Measurements from ENCODE around the gene OR5B17.
"Not testable (repeated sequence)": the region's sequence is repeated elsewhere in the genome, so short reads cannot be mapped to it uniquely, and the experiment has no call there.

The OR5B17 gene

DNA sequence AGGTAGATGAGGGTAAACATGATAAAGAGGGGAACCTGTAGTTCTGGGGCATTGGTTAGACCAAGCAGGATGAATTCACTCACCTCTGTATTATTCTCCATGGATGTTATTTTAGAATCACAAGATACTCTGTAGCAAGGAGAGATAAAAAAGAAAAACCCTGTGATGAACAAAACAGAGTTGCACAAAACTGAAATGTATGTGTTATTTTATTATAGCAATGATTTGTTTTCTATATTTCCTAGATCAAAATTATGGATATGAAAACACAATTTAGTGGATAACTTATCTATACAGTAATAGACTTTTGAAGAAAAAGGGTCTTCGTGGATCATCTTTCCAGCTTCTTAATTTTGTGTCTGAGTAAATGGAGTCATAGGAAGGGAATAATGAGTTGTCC, at the start of gene OR5B17:
OR5B17 (minus strand) TSS at position 101 of the 400 bp plus-strand sequence; CDS start at position 101, 0 bp downstream.
- DNase-seq = no peak

- no peak for DNase-seq
Measured at GRCh38 chr11:58406774-58407173, 47.9 kb upstream of the OR5B17 start, which contains the start of gene OR5B3. TSS of gene OR5B3 (minus strand) at chr11:58406874. CDS start at chr11:58403409, 3,465 bp downstream.

DNA sequence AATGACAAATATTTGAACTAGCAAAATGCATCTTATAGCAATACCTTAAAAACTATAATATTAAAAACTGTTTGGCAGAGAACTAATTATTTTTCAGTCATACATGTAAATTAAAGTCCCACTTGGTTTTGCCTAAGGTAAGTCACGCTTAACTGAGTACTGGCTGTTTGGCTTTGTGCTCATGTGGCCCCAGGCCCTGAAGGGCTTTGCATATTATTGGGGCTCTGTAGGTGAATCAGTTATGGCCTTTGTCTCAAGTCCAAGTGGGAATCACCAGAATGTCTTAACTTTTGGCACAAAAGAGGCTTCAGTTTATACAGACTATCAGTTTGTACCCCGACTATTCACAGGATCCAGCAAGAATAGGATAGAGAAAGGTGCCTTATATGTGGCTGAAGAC, 40.8 kb upstream of the OR5B17 start:
- not testable (repeated sequence) for DNase-seq

- DNase-seq = no peak
Measured at GRCh38 chr11:58395581-58395980, 36.7 kb upstream of the OR5B17 start.

DNA sequence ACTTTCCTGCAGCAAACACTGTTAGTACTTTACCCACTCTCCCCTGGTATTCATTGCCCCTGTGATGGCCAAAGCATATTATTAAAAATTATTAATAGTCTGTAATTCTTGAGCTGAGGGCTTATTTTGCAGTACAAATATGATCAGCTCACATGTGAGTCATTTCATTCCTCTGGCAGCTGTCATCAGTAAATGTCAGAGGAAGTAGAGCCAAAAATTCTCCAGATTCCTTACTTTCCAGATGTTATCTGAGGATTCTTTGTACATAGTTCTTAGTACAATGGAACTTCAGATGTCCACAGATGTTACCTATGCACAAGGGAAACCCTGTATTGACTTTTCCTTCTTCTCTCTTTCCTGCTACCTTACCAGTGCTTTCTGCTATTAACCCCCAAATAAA, 35.3 kb upstream of the OR5B17 start:
- DNase-seq = no peak

- DNase-seq = no peak
Measured at GRCh38 chr11:58392746-58393145, 33.9 kb upstream of the OR5B17 start.

- no peak for DNase-seq
Measured at GRCh38 chr11:58391879-58392278, 33.0 kb upstream of the OR5B17 start.

DNA sequence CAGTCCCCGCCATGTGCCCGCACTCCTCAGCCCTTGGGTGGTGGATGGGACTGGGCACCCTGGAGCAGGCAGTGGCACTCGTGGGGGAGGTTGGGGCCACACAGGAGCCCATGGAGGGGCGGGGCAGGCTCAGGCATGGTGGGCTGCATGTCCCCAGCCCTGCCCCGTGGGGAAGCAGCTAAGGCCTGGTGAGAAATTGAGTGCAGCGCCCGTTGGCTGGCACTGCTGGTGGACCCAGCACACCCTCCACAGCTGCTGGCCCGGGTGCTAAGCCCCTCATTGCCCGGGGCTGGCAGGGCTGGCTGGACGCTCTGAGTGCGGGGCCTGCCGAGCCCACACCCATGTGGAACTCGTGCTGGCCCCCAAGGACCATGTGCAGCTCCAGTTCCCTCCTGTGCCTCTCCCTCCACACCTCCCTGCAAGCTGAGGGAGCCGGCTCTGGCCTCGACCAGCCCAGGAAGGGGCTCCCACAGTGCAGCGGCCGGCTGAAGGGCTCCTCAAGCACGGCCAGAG, 31.7 kb upstream of the OR5B17 start:
- DNase-seq = no peak

DNA sequence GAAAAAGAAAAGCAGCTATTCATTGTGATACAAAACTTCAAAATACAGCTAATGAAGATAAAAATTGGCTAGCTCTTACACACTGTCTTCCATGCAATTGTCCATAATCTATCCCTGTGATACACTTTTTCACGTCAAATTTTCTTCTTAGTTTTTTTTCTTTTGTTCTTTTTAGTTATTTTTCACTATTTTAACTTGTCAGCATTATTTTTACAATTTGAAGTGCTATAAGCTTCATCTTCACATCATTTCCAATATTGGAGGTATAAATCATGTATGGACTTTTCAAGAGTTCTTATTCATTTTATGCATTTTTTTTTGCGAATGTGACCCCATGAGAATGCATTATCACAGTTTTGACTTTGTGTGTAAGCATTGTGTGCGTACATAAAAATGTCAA, 4.1 kb downstream of the OR5B17 start:
- DNase-seq = no peak

- DNase-seq = no peak
Measured at GRCh38 chr11:58345204-58345603, 13.7 kb downstream of the OR5B17 start.

GRCh38 chr11:58334708-58335107, 24.2 kb downstream of the OR5B17 start:
- no peak for DNase-seq

- no peak for DNase-seq
Measured at GRCh38 chr11:58330861-58331260, 28.0 kb downstream of the OR5B17 start.

DNA sequence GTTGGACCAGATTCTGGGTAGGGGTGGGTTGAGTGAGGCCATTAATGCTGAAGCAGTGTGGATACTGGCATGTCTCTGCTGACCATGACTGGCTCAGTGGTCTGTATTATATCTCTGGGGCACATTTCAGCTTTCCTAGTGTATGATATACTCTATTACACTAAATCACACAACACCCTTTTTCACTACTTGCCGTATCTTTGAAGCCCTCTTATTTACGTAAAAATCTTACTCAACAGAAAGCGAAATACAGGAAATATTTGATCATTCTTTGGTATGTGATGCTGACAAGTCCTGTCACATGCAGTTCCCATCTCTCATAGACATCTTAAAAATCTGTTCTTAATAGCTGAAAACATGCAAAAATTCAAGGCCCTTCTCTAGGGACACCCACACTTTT, 40.3 kb downstream of the OR5B17 start:
- no peak for DNase-seq

- DNase-seq = no peak
Measured at GRCh38 chr11:58316142-58316541, 42.7 kb downstream of the OR5B17 start.

Measured in NCI-H1930 (cell line).